PC-9 (cell line): ENCODE measurements around the gene UCP2. TPM values are rescaled to one million over a fixed set of nuclear protein-coding genes. Genes with fewer than 3 reads are reported as not detected.

Experiments used
- BruUV-seq: library from RNA; stranded (reverse); fragments of 400-500 nt; replicated peaks from 2 replicates; lab custom pipeline; 2021; lab: Mats Ljungman, UMichigan
- CTCF ChIA-PET: fragments of 300-600 bp; sonication (Branson Sonifier 250); formaldehyde crosslinking; loops from one replicate; lab custom pipeline; 2022; ENCODE audit warnings: antibody characterized with exemption; lab: Charles Lee
- POLR2A ChIA-PET: fragments of 300-600 bp; sonication (Branson Sonifier 250); formaldehyde crosslinking; loops from one replicate; lab custom pipeline; 2022; ENCODE audit warnings: antibody characterized with exemption; ENCODE audit not compliant: unreplicated experiment; lab: Charles Lee
- DNase-seq, 2 experiments: peaks; one replicate each; pipeline versions ENCODE4 v3.0.0 to v3.0.0-alpha.2; 2015 to 2022; ENCODE audit warnings: mixed read lengths in 1 of 2
- H2AFZ ChIP-seq: fragments of 200-600 bp; sonication (generic); 2 replicates; pipeline ENCODE4 v1.8.1; 2017; ENCODE audit warnings: antibody characterized with exemption
- H3F3A ChIP-seq: fragments of 200-600 bp; sonication (generic); 2 replicates; pipeline ENCODE4 v1.8.1; 2017; ENCODE audit warnings: antibody characterized with exemption, mild to moderate bottlenecking, low read depth; ENCODE audit not compliant: insufficient read depth
- H3K27ac ChIP-seq: fragments of 200-600 bp; sonication (generic); 2 replicates; pipeline ENCODE4 v1.6.1; 2016; ENCODE audit warnings: mixed run types
- H3K27me3 ChIP-seq: fragments of 200-600 bp; sonication (generic); 2 replicates; pipeline ENCODE4 v1.6.1; 2016; ENCODE audit warnings: low read depth, mixed run types; ENCODE audit not compliant: insufficient read depth
- H3K36me3 ChIP-seq: fragments of 200-600 bp; sonication (generic); 2 replicates; pipeline ENCODE4 v1.6.1; 2016; ENCODE audit warnings: low read depth, mixed run types
- H3K4me1 ChIP-seq: fragments of 200-600 bp; sonication (generic); replicated peaks from 2 replicates; pipeline ENCODE4 v1.6.1; 2016; ENCODE audit warnings: mixed run types; ENCODE audit not compliant: insufficient read depth
- H3K4me2 ChIP-seq: fragments of 200-600 bp; sonication (generic); 2 replicates; pipeline ENCODE4 v1.6.1; 2017; ENCODE audit warnings: mixed run types
- H3K4me3 ChIP-seq: fragments of 200-600 bp; sonication (generic); 2 replicates; pipeline ENCODE4 v1.6.1; 2016; ENCODE audit warnings: mixed run types
- H3K79me2 ChIP-seq: fragments of 200-600 bp; sonication (generic); 2 replicates; pipeline ENCODE4 v1.6.1; 2017; ENCODE audit warnings: low read depth, mixed run types
- H3K9me2 ChIP-seq: fragments of 200-600 bp; sonication (generic); 2 replicates; pipeline ENCODE4 v1.8.1; 2017; ENCODE audit warnings: mild to moderate bottlenecking; ENCODE audit not compliant: insufficient read depth
- H3K9me3 ChIP-seq: fragments of 200-600 bp; sonication (generic); 2 replicates; pipeline ENCODE4 v1.8.1; 2016; ENCODE audit warnings: low read depth; ENCODE audit not compliant: insufficient read depth
- H4K20me1 ChIP-seq: fragments of 200-600 bp; sonication (generic); 2 replicates; pipeline ENCODE4 v1.8.1; 2017; ENCODE audit not compliant: insufficient read depth
- CTCF ChIP-seq: fragments of 200-600 bp; sonication (generic); conservative IDR thresholded peaks from 2 replicates; pipeline ENCODE4 v1.6.1; 2017; ENCODE audit warnings: mixed run types, antibody characterized with exemption, mild to moderate bottlenecking, moderate library complexity
- EZH2 ChIP-seq: fragments of 200-600 bp; sonication (generic); IDR thresholded peaks from 2 replicates; pipeline ENCODE4 v1.8.0; 2017; ENCODE audit warnings: antibody characterized with exemption, low read depth
- intact Hi-C: fragments of 100-400 bp; cut with micrococcal nuclease; formaldehyde crosslinking; loops from one replicate; pipeline ENCODE4 v1.10.0; 2022; ENCODE audit not compliant: unreplicated experiment
- total RNA-seq: library from RNA; stranded (reverse); gene quantifications from 2 replicates; pipeline ENCODE4 v1.2.3, GENCODE V29; 2021

The UCP2 gene
- total RNA-seq, 1 experiment from 2014 or later = 27.2 TPM

DNA sequence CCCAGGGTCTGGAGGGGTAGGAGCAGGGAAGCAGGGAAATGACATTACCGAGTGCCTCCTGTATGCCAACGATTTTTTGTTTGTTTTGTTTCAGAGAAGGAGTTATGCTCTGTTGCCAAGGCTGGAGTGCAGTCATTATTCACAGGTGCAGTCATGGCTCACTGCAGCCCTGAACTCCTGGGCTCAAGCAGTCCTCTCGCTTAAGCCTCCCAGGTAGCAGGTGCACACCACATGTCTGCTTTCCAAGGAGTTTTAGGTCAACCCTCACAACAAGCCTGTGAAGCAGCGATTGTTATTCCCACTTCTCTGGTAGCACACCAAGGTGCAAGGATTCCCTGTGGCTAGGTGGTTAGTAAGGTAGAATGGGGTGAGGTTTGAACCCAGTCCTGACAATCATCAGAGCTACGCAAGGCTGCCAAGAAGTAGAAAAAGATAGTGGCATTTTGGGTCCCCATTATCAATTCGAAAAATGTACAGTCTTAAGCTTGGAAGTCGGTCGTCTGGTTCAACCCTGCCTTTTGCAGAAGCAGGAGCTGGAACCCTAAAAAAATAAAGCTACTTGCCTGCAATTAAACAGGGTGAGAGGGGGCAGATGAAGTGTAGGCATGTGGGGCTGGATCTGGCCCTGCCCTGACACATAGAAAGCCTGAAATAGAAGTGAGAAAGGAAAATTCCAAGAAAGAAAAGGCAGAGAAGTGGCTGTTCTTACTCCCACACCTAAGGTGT lies 17.1 kb upstream of the UCP2 start:
- no peak overlapping the region for H3K4me3 ChIP-seq
- H2AFZ ChIP-seq = no peak overlapping the region
- H3K4me1 ChIP-seq = 0 out of 2 replicates have a peak, but pooled peaks cover 4% of the 10 kb centered on the region
- no peaks in the 10 kb centered on the region for H4K20me1 ChIP-seq
- peak in 1 of 2 experiments; percentile 24 for DNase-seq
- no peaks in the 10 kb centered on the region for H3F3A ChIP-seq
- H3K4me2 ChIP-seq = no peak overlapping the region
- H3K27ac ChIP-seq = no peak overlapping the region
- ChIA-PET CTCF (no interaction called here), POLR2A (no interaction called here)
- no peaks in the 10 kb centered on the region for H3K9me3 ChIP-seq
- no peaks in the 10 kb centered on the region for H3K27me3 ChIP-seq
- no peaks in the 10 kb centered on the region for H3K9me2 ChIP-seq
- intact Hi-C loops = no loop called here
- H3K36me3 ChIP-seq = no peaks in the 10 kb centered on the region
- H3K79me2 ChIP-seq = no peaks in the 10 kb centered on the region
- TF ChIP-seq CTCF = no peak
- no peak for TF ChIP-seq EZH2
- no TSS peak for BruUV-seq

- Histone ChIP-seq H3K9me2 (no peaks in the 10 kb centered on the region), H3K27me3 (no peaks in the 10 kb centered on the region), H3K9me3 (no peaks in the 10 kb centered on the region), H3K4me2 (no peak overlapping the region), H3K4me1 (0 out of 2 replicates have a peak, but pooled peaks cover 6% of the 10 kb centered on the region), H2AFZ (no peak overlapping the region), H3K4me3 (no peak overlapping the region), H4K20me1 (no peaks in the 10 kb centered on the region), H3K36me3 (no peaks in the 10 kb centered on the region), H3F3A (no peaks in the 10 kb centered on the region), H3K27ac (no peak overlapping the region), H3K79me2 (no peaks in the 10 kb centered on the region)
- DNase-seq = peak in 1 of 2 experiments; percentile 18
- no TSS peak for BruUV-seq
- TF ChIP-seq CTCF = no peak
- TF ChIP-seq EZH2 = no peak
- ChIA-PET CTCF (no interaction called here), POLR2A (no interaction called here)
- intact Hi-C loops = no loop called here
These were observed 16.4 kb upstream of the UCP2 start for GRCh38 chr11:73998846-73999575.

GRCh38 chr11:73997120-73997770 lies 14.6 kb upstream of the UCP2 start:
- ChIA-PET POLR2A (no interaction called here), CTCF (no interaction called here)
- Histone ChIP-seq H3K9me3 (no peaks in the 10 kb centered on the region), H2AFZ (no peak overlapping the region), H3F3A (no peaks in the 10 kb centered on the region), H3K9me2 (no peaks in the 10 kb centered on the region), H3K79me2 (no peaks in the 10 kb centered on the region), H3K27ac (no peak overlapping the region), H3K36me3 (no peaks in the 10 kb centered on the region), H3K27me3 (no peaks in the 10 kb centered on the region), H3K4me1 (0 out of 2 replicates have a peak, but pooled peaks cover 6% of the 10 kb centered on the region), H3K4me3 (no peak overlapping the region), H4K20me1 (no peaks in the 10 kb centered on the region), H3K4me2 (no peak overlapping the region)
- BruUV-seq = no TSS peak
- TF ChIP-seq CTCF (no peak), EZH2 (no peak)
- no peak for DNase-seq
- intact Hi-C loops = no loop called here
